Activated naive CD8-positive, alpha-beta T cell treated with anti-CD3 and anti-CD28 coated beads, Interleukin-2, amount 50 U/mL, for 16 hours (primary cell): ENCODE measurements around the gene GP1BA.

Experiments used
- DNase-seq: peaks from one replicate; pipeline ENCODE4 v3.0.0-alpha.2; 2020; ENCODE audit warnings: low read depth, low spot score

The GP1BA gene

GRCh38 chr17:4973256-4974114, 41.4 kb downstream of the GP1BA start:
- DNase-seq = no peak

- no peak for DNase-seq
Measured at GRCh38 chr17:4974115-4974670, 42.1 kb downstream of the GP1BA start.

GRCh38 chr17:4978726-4979125, 46.6 kb downstream of the GP1BA start:
- DNase-seq = no peak

GRCh38 chr17:4980644-4981216, 48.7 kb downstream of the GP1BA start:
- no peak for DNase-seq

- no peak for DNase-seq
Measured at GRCh38 chr17:4982305-4982704, 50.2 kb downstream of the GP1BA start.
